Measurements from ENCODE around the gene ARCN1. TPM values are rescaled to one million over a fixed set of nuclear protein-coding genes. Genes with fewer than 3 reads are reported as not detected.

ARCN1 gene
- total and polyA plus RNA-seq, 9 of the 15 experiments (the other 6 are each of a cell fraction or from before 2014, with no cell fraction given): 30.0 to 224 (median 76.4) TPM

GRCh38 chr11:118621784-118622375 lies 49.7 kb downstream of the ARCN1 start:
- H3K27me3 ChIP-seq (ENCODE audit: control insufficient read depth in 2 of 2, insufficient read depth in 2 of 2, low read length in 2 of 2): no peaks in the 10 kb centered on the region
- TSS peak; percentile 38 for BruUV-seq (replicated peaks)
- in situ Hi-C loops (cut with MboI) (no loop called here), intact Hi-C loops (cut with micrococcal nuclease) (no loop called here)
- no peaks in the 10 kb centered on the region for H3K9me1 ChIP-seq (ENCODE audit: control insufficient read depth, insufficient read depth, low read length)
- ChIA-PET POLR2A (interaction anchor here (0.7 to 3.7 kb wide), 10 partner anchors 11 to 633 kb away, joined by 3 to 21 read pairs (median 3); partner anchors contain the start of genes CENATAC and PHLDB1), CTCF (ENCODE audit: low intra/inter-chr PET ratio) (no interaction called here)
- H3K79me2 ChIP-seq (ENCODE audit: control insufficient read depth, insufficient read depth, low read length): peaks cover 13% of the 10 kb centered on the region
- TF ChIP-seq HNRNPLL (IDR thresholded peaks at IDR 0.05; ENCODE audit: low read depth, low read length, poor library complexity, severe bottlenecking) (no peak), HIVEP1 (CRISPR knock-in tag; IDR thresholded peaks at IDR 0.05) (no peak), NUFIP1 (IDR thresholded peaks at IDR 0.05; ENCODE audit: partially characterized antibody) (no peak), ZBTB34 (CRISPR knock-in tag; IDR thresholded peaks at IDR 0.05) (no peak), ATF1 (CRISPR knock-in tag; IDR thresholded peaks at IDR 0.05) (no peak), ATF1 (tag; IDR thresholded peaks at IDR 0.05) (no peak), SNAPC5 (CRISPR knock-in tag; IDR thresholded peaks at IDR 0.05) (no peak), ZNF263 (CRISPR knock-in tag; IDR thresholded peaks at IDR 0.05; ENCODE audit: borderline replicate concordance) (0 out of 2 replicates have a peak, but pooled peaks have one; percentile 22), GATA2 (CRISPR knock-in tag; IDR thresholded peaks at IDR 0.05) (0 out of 2 replicates have a peak, but pooled peaks have one; percentile 20), CREB3L1 (IDR thresholded peaks at IDR 0.05; ENCODE audit: borderline replicate concordance, low read depth) (no peak), ATF3 (IDR thresholded peaks at IDR 0.05) (no peak), ATF3 (CRISPR knock-in tag; conservative IDR thresholded peaks at IDR 0.05) (no peak), GTF2A2 (tag; IDR thresholded peaks at IDR 0.05) (no peak), BRD4 (IDR thresholded peaks at IDR 0.05) (no peak), OTX1 (CRISPR knock-in tag; IDR thresholded peaks at IDR 0.05) (no peak), SLC30A9 (CRISPR knock-in tag; IDR thresholded peaks at IDR 0.05) (no peak)
- H4K20me1 ChIP-seq (replicated peaks; ENCODE audit: control insufficient read depth, insufficient read depth, low read length): no peaks in the 10 kb centered on the region
- ATAC-seq: peak; percentile 2; the same call in 2 of the 3 replicates
- 36% methylated on average over 4 of the region's 4 CpGs for WGBS (ENCODE audit: insufficient coverage, low coverage, missing lambda C conversion rate)
- H3K36me3 ChIP-seq (ENCODE audit: control insufficient read depth, insufficient read depth, low read length): peaks cover 14% of the 10 kb centered on the region
- peak overlapping the region; percentile 85 for H2AFZ ChIP-seq (ENCODE audit: low read depth, low read length)
- peak overlapping the region; percentile 70 for H3K27ac ChIP-seq (ENCODE audit: extremely low read depth, low read depth, low read length)
- peak overlapping the region; percentile 60 for H3K4me3 ChIP-seq
- no peak for DNase-seq (ENCODE audit: extremely low read depth in 1 of 4, low spot score in 3 of 4)
- H3K4me2 ChIP-seq (ENCODE audit: insufficient read depth, low read length): peak overlapping the region; percentile 91
- H3K4me1 ChIP-seq (replicated peaks in 1 of 2; ENCODE audit: control insufficient read depth in 2 of 2, insufficient read depth in 2 of 2, low read length in 2 of 2): peaks cover 28 to 44% of the 10 kb centered on the region in 2 experiments
- FAIRE-seq: peak; percentile 23
- peak overlapping the region; percentile 66 to 94 for H3K9ac ChIP-seq (ENCODE audit: insufficient read depth in 1 of 2, low read depth in 2 of 2, low read length in 2 of 2)
- no peaks in the 10 kb centered on the region for H3K9me3 ChIP-seq (replicated peaks; ENCODE audit: control insufficient read depth, insufficient read depth, low read depth, low read length)

All from K562 (cell line).